HG03521 (cell line): ENCODE data around the gene CTF1.
A peak's percentile ranks its signal among the peaks of the same experiment; 100 is the strongest.
"Not testable (repeated sequence)": the region's sequence is repeated elsewhere in the genome, so short reads cannot be mapped to it uniquely, and the experiment has no call there.

Experiments
- ATAC-seq: cut with Tn5 transposase; IDR thresholded peaks from one replicate; pipeline ENCODE4 v1.9.1; 2021; ENCODE audit warnings: mild to moderate bottlenecking, moderate library complexity; ENCODE audit not compliant: unreplicated experiment

Gene CTF1, protein sequence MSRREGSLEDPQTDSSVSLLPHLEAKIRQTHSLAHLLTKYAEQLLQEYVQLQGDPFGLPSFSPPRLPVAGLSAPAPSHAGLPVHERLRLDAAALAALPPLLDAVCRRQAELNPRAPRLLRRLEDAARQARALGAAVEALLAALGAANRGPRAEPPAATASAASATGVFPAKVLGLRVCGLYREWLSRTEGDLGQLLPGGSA

DNA sequence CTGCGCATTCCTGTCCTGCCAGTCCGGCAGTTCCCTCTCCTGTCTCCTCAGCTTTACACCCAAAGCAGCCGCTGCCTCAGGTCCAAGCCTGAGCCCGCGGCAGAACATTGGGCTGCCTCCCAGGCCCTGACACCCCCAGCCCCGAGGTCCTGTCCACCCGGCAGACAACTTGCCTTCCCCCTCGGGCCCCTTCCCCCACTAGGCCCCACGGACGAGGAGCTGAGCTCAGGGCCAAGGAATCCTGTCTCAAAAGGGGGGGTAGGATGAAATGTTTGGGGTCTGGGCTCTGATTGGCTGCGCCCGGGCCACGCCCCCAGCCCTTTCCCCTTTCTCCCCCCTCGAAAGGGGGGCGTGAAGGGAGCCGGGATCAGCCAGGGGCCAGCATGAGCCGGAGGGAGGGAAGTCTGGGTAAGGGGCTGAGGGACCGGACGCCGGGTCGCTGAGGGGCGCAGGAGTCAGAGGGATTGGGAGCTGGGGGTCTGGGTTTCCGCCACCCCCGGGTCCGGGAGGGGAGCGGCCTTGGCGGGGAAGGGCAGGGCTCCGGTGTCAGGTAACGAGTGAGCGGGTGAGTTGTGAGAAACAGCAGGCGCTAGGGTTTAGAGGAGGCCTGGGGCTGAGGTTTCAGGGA, at the start of gene CTF1:
Gene CTF1, plus strand, starts transcription at position 354 of the 628 bp plus-strand sequence. Its CDS starts 30 bp downstream, at position 384.
- no peak for ATAC-seq

DNA sequence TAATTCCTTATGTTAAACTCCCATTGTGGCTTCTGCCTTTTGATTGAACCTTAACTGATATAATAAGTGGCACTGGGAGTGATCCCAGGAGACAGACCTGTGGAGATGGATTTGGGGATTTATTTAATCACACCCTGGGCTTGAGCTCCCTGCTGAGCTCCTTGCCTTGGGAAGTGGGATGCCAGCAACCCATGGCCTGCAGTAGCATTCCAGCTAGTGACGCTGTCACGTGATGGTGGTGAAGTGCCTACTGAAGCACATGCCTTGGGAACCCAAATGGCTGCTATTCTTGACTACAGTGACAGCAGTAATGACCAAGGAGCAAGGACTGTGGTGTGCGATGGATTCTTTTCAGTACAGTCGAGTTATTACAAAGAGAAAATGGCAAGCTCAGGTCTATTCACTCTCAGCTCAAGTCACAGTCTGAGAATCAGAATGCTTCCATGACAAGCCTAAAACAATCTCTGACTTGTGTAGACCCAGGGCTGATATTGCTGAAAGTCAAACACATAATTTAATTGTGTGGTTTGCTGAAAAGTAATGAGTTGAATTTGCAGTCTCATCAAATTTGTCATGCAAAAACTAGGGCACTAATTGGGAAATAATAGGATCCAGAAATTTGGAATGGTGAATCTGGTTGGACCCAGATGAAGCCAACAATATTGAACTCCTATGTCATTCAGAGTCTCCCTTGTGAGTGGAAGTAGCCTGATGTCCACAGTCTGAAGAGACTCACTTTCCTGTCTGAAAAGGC, 49.6 kb upstream of the CTF1 start:
- no peak for ATAC-seq

GRCh38 chr16:30850246-30850645, 46.2 kb upstream of the CTF1 start:
- no peak for ATAC-seq

GRCh38 chr16:30853758-30854157, 42.7 kb upstream of the CTF1 start:
- no peak for ATAC-seq

DNA sequence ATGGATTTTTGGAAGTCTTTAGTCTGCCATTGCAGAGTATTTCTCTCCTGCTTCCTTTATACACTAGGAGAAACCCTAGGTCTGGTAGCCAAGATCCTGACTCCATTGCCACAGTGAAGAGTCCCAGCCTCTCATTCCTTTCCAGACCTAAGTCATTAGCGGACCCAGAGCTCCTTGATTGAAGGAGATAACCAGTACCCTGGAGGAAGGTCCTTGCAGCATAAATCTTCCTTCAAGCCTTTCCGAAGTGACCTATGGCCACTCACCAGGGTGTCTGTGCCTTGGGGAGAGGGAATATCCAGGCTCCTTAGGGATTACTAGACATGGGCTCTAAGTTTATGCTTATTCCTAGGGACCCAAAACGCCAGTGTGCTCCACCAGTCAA, 38.3 kb upstream of the CTF1 start:
- no peak for ATAC-seq

DNA sequence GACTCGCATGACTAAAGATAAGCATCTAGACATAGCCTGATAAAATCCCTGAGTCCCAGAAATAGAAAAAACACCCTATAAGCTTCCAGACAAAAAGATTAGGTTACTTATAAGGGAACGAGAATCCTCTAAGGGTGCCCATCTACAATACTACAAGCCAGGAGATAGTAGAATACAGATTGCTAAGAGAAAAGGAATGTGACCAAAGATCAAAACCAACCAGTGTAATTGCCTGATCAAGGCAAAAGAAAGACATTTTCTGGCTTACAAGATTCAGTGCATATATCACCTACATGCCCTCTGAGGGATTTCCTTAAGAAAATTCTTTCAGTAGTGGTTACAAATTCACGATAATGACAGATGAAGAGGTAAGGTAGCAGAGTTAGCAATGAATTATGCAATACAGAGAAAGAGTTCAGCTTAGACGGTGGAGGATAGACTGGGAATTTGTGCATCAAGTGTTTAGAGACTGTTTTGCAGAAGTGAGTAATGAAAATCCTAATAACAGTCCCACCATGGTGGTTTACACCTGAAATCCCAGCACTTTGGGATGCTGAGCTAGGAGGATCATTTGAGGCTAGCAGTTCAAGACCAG, 37.5 kb upstream of the CTF1 start:
- no peak for ATAC-seq

DNA sequence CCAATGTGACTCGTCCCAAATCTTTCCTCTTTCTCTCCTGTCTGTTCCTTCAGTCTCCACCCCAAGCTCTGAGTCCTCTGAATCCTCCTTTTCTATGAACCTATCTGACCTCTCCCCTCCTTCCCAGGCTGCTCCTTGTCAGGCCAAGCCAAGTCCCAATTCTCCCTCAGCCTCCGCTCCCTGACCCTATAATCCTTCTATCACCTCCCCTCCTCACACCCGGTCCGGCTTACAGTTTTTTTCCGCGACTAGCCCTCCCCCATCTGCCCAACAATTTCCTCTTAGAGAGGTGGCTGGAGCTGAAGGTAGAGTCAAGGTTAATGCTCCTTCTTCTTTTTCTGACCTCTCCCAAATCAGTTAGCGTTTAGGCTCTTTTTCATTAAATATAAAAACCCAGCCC, 35.7 kb upstream of the CTF1 start:
- ATAC-seq = not testable (repeated sequence)

DNA sequence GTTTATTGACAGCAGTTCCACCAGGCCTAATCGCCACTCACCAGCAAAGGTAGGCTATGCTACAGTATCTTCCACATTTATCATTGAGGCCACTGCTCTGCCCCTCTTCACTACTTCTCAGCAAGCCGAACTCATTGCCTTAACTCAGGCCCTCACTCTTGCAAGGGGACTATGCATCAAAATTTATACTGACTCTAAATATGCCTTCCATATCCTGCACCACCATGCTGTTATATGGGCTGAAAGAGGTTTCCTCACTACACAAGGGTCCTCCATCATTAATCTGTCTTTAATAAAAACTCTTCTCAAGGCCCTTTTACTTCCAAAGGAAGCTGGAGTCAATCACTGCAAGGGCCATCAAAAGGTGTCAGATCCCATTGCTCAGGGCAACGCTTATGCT, 33.2 kb upstream of the CTF1 start:
- not testable (repeated sequence) for ATAC-seq

GRCh38 chr16:30866031-30866430, 30.4 kb upstream of the CTF1 start:
- ATAC-seq = no peak

GRCh38 chr16:30867747-30868146, 28.7 kb upstream of the CTF1 start:
- no peak for ATAC-seq

DNA sequence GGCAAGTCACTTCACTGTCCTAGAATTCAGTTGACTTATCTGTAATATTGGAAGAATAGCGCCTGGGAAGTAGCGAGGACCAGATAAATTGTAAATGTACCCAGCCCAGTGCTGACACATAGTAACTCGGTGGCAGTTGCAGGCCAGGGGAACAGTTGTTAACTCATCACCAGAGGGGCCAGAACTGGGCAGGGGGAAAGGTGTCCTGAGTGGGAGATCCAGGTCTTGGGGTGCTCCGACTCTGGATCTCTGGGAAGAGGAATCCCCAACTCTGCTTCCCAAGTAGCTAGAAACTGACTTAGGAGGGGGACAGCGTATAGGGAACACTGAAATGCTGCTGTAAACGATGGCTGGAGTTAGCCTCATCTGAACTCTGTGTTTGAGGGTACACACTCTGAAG, 25.5 kb upstream of the CTF1 start:
- ATAC-seq = no peak

DNA sequence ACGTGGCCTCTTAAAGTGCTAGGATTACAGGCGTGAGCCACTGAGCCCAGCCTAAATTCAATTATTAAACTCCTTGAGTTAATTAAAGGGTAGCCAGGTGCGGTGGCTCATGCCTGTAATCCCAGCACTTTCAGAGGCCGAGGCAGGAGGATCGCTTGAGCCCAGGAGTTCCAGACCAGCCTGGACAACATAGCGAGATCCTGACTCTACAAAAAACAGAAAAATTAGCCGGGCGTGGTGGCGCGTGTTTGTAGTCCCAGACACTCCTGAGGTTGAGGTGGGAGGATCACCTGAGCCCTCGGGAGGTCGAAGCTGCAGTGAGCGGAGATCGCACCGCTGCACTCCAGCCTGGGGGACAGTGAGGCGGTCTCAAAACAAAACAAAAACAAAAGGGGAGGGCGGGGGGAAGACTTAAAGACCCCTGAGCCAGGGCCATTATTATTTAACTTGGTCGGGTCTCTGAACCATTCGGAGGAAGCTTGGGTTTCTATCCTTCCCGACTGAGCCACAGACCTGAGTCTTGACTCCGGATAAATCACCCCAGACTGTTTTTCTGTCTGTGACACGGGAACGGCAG, 22.1 kb upstream of the CTF1 start:
- no peak for ATAC-seq

GRCh38 chr16:30874821-30875717, 21.3 kb upstream of the CTF1 start:
- peak; percentile 78 for ATAC-seq

DNA sequence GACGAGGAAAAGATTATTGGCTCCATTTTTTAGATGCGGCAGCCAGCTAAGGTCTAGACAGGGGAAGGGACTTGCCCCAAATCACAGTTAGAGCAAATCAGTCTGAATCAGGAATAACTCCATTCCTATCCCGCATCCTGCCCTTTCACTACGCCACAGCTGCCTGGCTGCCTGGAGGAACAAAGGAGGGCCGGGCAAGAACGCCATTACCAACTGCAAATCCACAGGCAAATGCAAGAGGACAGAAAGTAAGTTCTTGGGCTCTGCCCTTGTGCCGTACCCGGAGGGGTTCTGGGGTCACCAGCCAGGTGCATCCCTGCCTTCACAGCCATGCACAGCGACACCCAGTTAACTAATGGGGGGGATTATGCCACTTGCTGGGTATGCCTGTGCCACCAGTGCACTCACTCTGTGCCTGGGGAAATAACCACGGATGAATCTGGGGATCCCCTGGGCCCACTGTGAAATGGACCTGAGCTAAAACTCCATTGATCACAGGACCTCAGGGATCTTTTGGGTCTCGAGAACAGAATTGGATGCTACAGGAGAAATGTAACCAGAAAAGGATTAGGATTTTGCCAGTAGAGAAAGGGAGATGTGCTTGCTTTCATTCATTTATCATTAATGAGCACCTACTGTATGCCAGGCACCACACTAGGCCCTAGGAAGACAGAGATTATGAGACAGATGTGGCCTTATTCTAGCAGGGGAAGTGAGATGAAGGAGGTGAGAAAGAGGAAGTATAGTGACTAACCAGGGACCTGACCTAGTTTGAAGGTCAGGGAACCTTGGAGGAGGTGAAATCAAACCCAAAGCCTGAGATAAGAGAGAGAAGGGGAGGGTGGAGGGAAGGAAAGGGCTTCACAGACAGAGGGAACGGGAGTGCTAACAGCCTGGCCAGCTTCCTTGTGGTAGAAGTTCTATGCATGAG, 20.3 kb upstream of the CTF1 start:
- no peak for ATAC-seq

- no peak for ATAC-seq
Measured at GRCh38 chr16:30876867-30877266, 19.5 kb upstream of the CTF1 start.

DNA sequence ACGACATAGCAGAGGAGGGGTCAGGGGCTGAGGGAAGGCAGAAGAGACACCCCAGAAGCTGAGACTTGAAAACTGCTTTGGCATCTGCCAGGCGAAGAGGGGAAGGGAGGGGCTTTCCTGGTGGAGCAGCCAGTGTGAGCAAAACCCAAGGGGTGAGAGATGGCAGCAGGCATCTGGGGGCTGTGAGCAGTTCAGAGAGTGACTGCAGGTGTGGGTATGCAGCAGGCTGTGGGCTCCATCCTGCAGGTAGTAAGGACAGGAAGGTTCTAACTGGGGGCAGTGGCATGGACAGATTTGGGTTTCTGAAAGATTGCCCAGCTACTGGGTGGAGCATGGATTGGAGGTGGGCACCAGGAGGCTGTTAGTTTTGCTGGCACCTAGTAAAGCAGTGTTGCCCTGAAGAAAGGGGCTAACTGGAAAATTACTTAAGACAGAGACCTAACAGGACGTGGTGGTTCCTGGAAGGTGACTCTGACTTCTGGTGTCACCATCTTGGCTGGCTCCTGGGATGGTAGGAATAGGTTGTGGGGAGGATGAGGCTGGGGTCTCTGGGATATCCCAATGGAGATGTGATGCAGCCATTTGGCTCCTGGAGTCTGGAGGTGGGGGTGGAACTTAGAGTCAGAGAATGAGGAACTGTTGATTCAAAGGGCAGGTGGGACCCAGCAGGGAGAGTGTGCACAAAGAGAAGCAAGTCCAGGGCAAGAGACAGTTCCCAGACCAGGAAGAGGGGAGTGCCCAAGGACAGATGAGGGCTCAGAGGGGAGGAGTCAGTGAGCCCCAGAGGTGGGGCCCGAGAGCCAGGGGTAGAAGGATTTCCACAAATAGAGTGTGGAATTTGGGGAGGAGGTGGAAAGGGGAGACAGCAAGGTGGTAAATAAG, 13.7 kb upstream of the CTF1 start:
- no peak for ATAC-seq

GRCh38 chr16:30884760-30885159, 11.7 kb upstream of the CTF1 start:
- ATAC-seq = no peak

- ATAC-seq = no peak
Measured at GRCh38 chr16:30885196-30885595, 11.2 kb upstream of the CTF1 start.
